Measurements from ENCODE around the gene KCNA10.

KCNA10 gene

DNA sequence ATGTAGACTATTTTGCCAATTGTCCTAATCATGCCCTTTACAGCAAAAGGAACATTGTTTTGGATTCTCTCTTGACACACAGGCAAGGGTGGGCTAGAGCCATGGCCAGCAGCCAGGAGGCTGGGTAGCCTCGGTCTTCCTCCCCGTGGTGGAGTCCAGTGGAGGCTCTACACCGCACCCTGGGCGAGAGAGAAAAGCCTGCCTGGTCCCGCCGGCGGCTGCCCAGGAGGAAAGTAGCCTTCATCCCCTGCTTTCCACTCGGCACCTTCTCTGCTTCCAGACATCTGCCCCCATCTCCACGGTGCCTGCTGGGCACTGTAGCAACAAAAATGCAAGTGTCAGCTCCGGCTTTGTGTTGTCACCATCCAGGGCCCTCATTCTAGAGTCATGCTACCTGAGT, 46.4 kb downstream of the KCNA10 start:
- Mint-ChIP-seq H3K36me3 (ENCODE audit: low read depth) (no peaks in the 10 kb centered on the region), H3K4me3 (no peak overlapping the region), H3K27ac (no peak overlapping the region), H3K4me1 (ENCODE audit: low read depth) (no peaks in the 10 kb centered on the region), H3K27me3 (ENCODE audit: low read depth) (peaks cover 8% of the 10 kb centered on the region), H3K9me3 (no peaks in the 10 kb centered on the region)
- DNase-seq (ENCODE audit: low spot score) = no peak

DNA sequence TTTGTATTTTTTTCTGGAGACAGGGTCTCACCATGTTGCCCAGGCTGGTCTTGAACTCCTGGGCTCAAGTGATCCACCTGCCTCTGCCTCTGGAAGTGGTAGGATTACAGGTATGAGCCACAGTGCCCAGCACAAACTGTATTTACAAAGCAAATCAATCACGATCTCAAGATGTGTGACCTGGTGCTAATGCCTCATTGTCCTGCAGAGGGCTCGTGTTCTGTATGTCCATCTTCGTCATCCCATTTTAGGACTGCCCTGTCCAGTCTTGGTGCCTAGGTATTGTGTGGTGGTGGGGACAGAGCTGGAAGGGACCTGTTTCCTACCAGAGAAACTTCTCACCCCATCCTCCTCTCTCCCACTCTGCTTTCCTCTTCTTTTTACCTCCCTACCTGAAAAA, 47.8 kb downstream of the KCNA10 start:
- H3K9me3 Mint-ChIP-seq = no peaks in the 10 kb centered on the region
- H3K4me1 Mint-ChIP-seq (ENCODE audit: low read depth) = no peaks in the 10 kb centered on the region
- no peak for DNase-seq (ENCODE audit: low spot score)
- no peaks in the 10 kb centered on the region for H3K36me3 Mint-ChIP-seq (ENCODE audit: low read depth)
- no peak overlapping the region for H3K27ac Mint-ChIP-seq
- peaks cover 4% of the 10 kb centered on the region for H3K27me3 Mint-ChIP-seq (ENCODE audit: low read depth)
- no peak overlapping the region for H3K4me3 Mint-ChIP-seq
